VCaP (cell line): Measurements from ENCODE around the gene RIBC2.

ENCODE experiments used
- H3K27ac ChIP-seq: fragments of 450-650 bp; 2 replicates; pipeline ENCODE4 v1.5.1; 2017
- TF ChIP-seq, protein P1 (sequence below): fragments of 450-650 bp; conservative IDR thresholded peaks from 2 replicates; pipeline ENCODE4 v1.5.1; 2017; ENCODE audit warnings: mild to moderate bottlenecking, moderate library complexity

Gene RIBC2

DNA sequence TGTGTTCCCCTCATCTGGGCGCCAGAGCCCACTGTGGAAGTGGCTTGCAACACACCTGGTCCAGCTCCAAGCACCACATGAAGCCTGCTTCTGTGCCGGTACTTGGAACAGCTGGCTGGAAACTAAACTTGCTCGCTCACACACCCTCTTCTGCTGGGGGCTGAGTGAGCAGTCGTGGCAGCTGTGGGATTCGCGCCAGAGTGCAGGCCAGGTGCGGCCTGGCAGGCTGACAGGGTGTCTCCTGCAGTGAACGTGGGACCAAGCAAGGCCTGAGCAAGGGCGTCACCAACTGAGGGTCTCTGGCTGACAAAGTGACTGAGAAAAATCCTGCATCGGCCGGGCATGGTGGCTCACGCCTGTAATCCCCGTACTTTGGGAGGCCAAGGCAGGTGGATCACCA, 15.3 kb upstream of the RIBC2 start:
- no peak overlapping the region for H3K27ac ChIP-seq
- TF ChIP-seq, protein P1, sequence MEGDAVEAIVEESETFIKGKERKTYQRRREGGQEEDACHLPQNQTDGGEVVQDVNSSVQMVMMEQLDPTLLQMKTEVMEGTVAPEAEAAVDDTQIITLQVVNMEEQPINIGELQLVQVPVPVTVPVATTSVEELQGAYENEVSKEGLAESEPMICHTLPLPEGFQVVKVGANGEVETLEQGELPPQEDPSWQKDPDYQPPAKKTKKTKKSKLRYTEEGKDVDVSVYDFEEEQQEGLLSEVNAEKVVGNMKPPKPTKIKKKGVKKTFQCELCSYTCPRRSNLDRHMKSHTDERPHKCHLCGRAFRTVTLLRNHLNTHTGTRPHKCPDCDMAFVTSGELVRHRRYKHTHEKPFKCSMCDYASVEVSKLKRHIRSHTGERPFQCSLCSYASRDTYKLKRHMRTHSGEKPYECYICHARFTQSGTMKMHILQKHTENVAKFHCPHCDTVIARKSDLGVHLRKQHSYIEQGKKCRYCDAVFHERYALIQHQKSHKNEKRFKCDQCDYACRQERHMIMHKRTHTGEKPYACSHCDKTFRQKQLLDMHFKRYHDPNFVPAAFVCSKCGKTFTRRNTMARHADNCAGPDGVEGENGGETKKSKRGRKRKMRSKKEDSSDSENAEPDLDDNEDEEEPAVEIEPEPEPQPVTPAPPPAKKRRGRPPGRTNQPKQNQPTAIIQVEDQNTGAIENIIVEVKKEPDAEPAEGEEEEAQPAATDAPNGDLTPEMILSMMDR, result no peak

DNA sequence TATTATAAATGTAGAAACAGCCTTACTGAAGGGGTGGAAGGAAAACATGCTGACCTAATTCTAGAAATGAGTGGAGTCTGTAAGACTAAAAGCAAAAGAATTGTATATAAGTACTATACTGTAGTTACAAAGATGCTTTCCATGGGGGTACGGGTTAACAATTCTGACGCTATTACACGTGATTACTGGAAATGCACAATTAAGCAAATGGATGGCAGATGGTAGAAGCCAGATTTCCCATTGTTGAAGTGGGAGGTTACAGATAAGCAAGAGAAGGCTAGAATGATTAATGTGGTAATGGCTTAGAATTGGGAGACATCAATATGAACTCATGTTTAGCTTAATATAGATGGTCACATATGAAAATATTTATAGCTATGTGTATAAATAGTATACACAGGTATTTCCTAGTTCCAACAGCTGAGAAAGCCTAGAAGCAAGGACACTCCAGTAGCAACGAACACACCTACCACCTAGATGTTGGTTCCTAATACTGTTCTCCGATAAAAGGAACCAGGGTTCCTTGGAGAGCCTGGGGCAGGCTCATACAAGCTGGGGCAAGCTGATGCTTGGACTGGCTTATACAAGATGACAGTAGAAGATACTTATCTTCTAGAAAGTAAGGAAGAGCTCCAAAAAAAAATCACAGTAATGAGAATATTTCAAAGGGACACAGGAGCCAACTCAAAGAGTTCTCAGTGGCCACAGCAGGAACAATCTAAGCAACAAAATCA, 13.6 kb upstream of the RIBC2 start:
- no peak overlapping the region for H3K27ac ChIP-seq
- TF ChIP-seq, protein P1, result no peak

DNA sequence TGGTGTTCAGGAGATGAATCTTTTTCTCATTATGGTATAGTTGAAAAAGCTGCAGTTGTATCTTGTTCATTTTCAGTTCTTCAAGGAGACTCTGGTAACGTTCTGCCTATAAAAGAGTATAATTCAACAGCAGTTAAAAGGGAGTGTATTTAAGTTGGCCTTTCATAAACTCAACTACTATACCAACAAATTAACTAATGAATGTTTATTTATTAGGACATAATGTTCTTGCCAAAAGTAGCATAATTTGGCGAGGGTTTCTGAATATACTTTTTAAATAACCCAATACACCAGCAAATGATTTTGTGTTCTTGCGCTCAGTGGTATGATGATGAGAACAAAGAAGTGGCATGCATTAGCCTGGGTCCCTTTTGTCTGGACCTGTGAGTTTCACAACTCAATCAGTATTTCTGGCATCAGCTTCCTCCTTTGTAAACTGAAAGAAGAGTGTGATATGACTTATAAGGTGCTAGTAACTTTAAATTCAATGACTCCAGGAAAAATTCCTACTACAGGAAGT, 11.0 kb upstream of the RIBC2 start:
- peak overlapping the region; percentile 56 for H3K27ac ChIP-seq
- TF ChIP-seq, protein P1, result no peak

DNA sequence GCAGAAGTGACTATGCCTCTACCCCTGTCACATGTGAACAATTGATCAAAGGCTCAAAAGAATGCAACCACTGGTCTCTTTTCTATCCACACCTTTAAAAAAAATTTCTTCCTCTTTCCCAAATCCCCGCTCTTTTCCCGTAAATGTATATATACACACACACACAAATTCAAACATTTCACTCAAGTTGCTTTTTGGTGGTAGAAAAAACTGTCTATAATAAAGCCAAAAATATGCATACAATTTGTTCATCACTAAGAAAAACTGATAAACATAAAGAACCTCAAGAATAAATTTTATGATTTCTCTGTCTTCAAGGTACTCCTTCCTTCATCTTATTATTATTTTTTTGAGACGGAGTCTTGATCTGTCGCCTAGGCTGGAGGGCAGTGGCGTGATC, 5.7 kb upstream of the RIBC2 start:
- TF ChIP-seq, protein P1, result no peak
- no peak overlapping the region for H3K27ac ChIP-seq

DNA sequence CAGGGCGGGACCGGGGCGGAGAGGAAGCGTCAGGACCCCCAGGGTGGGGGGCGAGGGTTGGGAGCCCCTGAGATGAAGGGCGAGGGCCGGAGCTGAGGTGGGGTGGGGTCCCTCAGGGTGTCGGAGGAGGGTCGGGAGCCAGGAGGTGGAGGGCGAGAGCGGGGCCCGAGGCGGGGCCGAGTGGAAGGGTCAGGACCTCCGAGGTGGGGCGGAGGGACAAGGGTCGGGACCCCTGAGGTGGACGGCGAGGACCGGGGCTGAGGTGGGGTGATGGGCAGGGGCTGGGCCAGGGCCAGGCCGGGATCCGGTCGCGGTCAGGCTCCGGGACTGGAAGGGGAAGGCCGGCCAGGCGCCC, 503 bp upstream of the RIBC2 start:
- peak overlapping the region; percentile 8; the same call in 1 of the 2 replicates for H3K27ac ChIP-seq
- TF ChIP-seq, protein P1, result no peak

DNA sequence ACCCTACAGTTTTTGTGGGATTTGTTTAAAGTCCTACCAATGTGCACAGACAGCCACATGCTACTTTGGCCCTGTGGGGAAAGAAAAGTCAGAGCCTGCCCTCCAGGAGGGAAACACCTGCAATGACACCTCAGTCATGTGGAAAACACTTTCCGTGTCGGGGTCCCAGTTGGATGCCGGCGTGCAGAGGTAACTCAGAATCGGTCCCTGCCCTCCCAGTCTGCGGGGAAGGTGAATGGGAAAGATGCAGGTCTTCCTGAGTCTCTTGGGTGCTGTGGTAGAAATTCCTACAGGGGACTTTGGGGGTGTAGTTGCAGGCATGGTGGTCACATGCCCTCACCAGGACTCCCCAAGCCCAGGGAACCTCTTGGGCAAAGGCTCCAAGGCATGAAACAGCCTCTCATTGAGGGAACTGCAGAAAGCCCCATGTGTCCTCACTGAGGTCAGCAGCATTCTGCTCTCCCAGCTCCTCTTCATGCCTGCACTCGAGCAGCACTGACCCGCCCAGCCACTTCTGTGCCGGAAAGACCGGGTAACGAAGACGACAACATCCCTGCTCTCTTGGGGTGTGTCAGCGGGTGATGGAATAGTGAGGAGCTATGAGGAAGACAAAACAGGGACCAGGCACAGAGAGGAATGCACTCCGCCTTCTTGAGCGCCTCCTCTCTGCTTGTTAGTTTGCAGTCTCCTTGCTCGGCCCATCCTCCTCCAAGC, 4.7 kb downstream of the RIBC2 start:
- H3K27ac ChIP-seq, result no peak overlapping the region

DNA sequence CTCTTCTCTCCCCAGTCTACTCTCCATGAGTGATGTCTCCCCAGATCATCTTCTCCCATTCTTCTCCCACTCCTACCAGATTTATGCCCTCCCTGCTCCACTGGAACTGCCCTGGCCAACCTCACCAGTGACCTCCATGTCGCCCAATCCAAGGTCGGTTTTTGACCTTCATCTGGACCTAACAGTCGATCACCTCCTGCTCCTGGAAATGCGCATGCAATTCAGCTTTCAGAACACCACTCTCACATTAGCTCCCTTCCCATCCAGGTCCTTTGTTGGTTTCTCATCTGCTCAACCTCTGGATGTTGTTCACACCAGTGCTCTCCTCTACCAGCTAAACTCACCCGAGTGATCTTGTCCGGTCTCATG, 5.3 kb downstream of the RIBC2 start:
- H3K27ac ChIP-seq, result no peak overlapping the region
- TF ChIP-seq, protein P1, result no peak

More for the DNA sequence above, 4.7 kb downstream of the RIBC2 start:
- TF ChIP-seq, protein P1, result no peak
